ENCODE measurements around the gene GRK2. TPM values are rescaled to one million over a fixed set of nuclear protein-coding genes. Genes with fewer than 3 reads are reported as not detected.
A peak's percentile ranks its signal among the peaks of the same experiment; 100 is the strongest.

GRK2 gene
- total RNA-seq, 2 experiments from 2014 or later: 306 to 324 TPM

GRCh38 chr11:67289226-67289650 lies 23.0 kb downstream of the GRK2 start, which contains the start of gene ANKRD13D:
Gene ANKRD13D (plus strand): TSS chr11:67289303. CDS start chr11:67289461, 158 bp downstream.
- peak within 1 kb of the TSS; percentile 92 for H3K4me3 Mint-ChIP-seq
- H3K9me3 Mint-ChIP-seq: no peaks in the 10 kb centered on the region
- CTCF ChIA-PET: interaction anchor here (0.7 to 6.1 kb wide), 11 partner anchors 9 to 46 kb away, joined by 3 to 41 read pairs (median 7); partner anchors contain the start of gene SSH3
- H3K4me1 Mint-ChIP-seq: peaks cover 71% of the 10 kb centered on the region
- DNase-seq: no peak
- POLR2A ChIA-PET: interaction anchor here (2.5 kb wide), 1 partner anchor 21 kb away, joined by 10 read pairs; no protein-coding TSS in a partner anchor
- H3K36me3 Mint-ChIP-seq (ENCODE audit: low read depth): peaks cover 60% of the 10 kb centered on the region
- peak within 1 kb of the TSS; percentile 98 for H3K27ac Mint-ChIP-seq
- H3K27me3 Mint-ChIP-seq: no peaks in the 10 kb centered on the region

GRCh38 chr11:67289651-67290479 lies 23.6 kb downstream of the GRK2 start:
- peak overlapping the region; percentile 92 for H3K4me3 Mint-ChIP-seq
- POLR2A ChIA-PET: interaction anchor here (2.5 kb wide), 1 partner anchor 22 kb away, joined by 10 read pairs; no protein-coding TSS in a partner anchor
- peak; percentile 33 for DNase-seq
- no peaks in the 10 kb centered on the region for H3K9me3 Mint-ChIP-seq
- CTCF ChIA-PET: interaction anchor here (1.5 to 6.1 kb wide), 7 partner anchors 8 to 19 kb away, joined by 3 to 41 read pairs (median 10); partner anchors contain the start of gene SSH3
- peak overlapping the region; percentile 87 for H3K27ac Mint-ChIP-seq
- peaks cover 67% of the 10 kb centered on the region for H3K4me1 Mint-ChIP-seq
- H3K27me3 Mint-ChIP-seq: no peaks in the 10 kb centered on the region
- H3K36me3 Mint-ChIP-seq (ENCODE audit: low read depth): peaks cover 63% of the 10 kb centered on the region

- Mint-ChIP-seq H3K9me3 (no peaks in the 10 kb centered on the region), H3K36me3 (ENCODE audit: low read depth) (peaks cover 70% of the 10 kb centered on the region), H3K4me1 (peaks cover 59% of the 10 kb centered on the region), H3K4me3 (peak overlapping the region; percentile 92), H3K27me3 (no peaks in the 10 kb centered on the region), H3K27ac (peak overlapping the region; percentile 38)
- ChIA-PET CTCF (interaction anchor here (1.3 to 6.1 kb wide), 2 partner anchors 12 to 13 kb away, joined by 7 to 41 read pairs; partner anchors contain the start of gene SSH3), POLR2A (no interaction called here)
- DNase-seq: no peak
These were observed 24.5 kb downstream of the GRK2 start for GRCh38 chr11:67290801-67291200.

- DNase-seq: no peak
- Mint-ChIP-seq H3K27ac (peak overlapping the region; percentile 13), H3K4me1 (peaks cover 57% of the 10 kb centered on the region), H3K4me3 (no peak overlapping the region), H3K9me3 (peaks cover 7% of the 10 kb centered on the region), H3K36me3 (ENCODE audit: low read depth) (peaks cover 74% of the 10 kb centered on the region), H3K27me3 (no peaks in the 10 kb centered on the region)
- ChIA-PET POLR2A (no interaction called here), CTCF (interaction anchor here (1.3 to 6.1 kb wide), 3 partner anchors 11 to 25 kb away, joined by 3 to 41 read pairs (median 7); partner anchors contain the start of gene SSH3)
These were observed 25.5 kb downstream of the GRK2 start for GRCh38 chr11:67291481-67292381.

GRCh38 chr11:67292671-67293070 lies 26.4 kb downstream of the GRK2 start:
- peak overlapping the region; percentile 9 for H3K4me3 Mint-ChIP-seq
- peaks cover 10% of the 10 kb centered on the region for H3K9me3 Mint-ChIP-seq
- peak overlapping the region; percentile 28 for H3K27ac Mint-ChIP-seq
- ChIA-PET CTCF (interaction anchor here (0.8 to 1.3 kb wide), 3 partner anchors 15 to 26 kb away, joined by 3 read pairs; no protein-coding TSS in a partner anchor), POLR2A (no interaction called here)
- DNase-seq: no peak
- H3K36me3 Mint-ChIP-seq (ENCODE audit: low read depth): peaks cover 75% of the 10 kb centered on the region
- H3K4me1 Mint-ChIP-seq: peaks cover 51% of the 10 kb centered on the region
- H3K27me3 Mint-ChIP-seq: no peaks in the 10 kb centered on the region

GRCh38 chr11:67293090-67293489 lies 26.8 kb downstream of the GRK2 start:
- ChIA-PET CTCF (interaction anchor here (0.6 to 1.3 kb wide), 4 partner anchors 15 to 26 kb away, joined by 3 read pairs; no protein-coding TSS in a partner anchor), POLR2A (no interaction called here)
- Mint-ChIP-seq H3K27ac (peak overlapping the region; percentile 1), H3K36me3 (ENCODE audit: low read depth) (peaks cover 72% of the 10 kb centered on the region), H3K4me1 (peaks cover 47% of the 10 kb centered on the region), H3K9me3 (peaks cover 10% of the 10 kb centered on the region), H3K27me3 (no peaks in the 10 kb centered on the region), H3K4me3 (no peak overlapping the region)
- no peak for DNase-seq

GRCh38 chr11:67295846-67296245 lies 29.6 kb downstream of the GRK2 start:
- Mint-ChIP-seq H3K36me3 (ENCODE audit: low read depth) (peaks cover 78% of the 10 kb centered on the region), H3K4me3 (no peak overlapping the region), H3K4me1 (peaks cover 40% of the 10 kb centered on the region), H3K27me3 (no peaks in the 10 kb centered on the region), H3K9me3 (peaks cover 10% of the 10 kb centered on the region), H3K27ac (peak overlapping the region; percentile 41)
- DNase-seq: no peak
- POLR2A ChIA-PET: no interaction called here
- CTCF ChIA-PET: interaction anchor here (0.6 to 2.0 kb wide), 4 partner anchors 21 to 142 kb away, joined by 3 to 8 read pairs (median 5); no protein-coding TSS in a partner anchor

GRCh38 chr11:67298786-67299185 lies 32.5 kb downstream of the GRK2 start:
- Mint-ChIP-seq H3K36me3 (ENCODE audit: low read depth) (peaks cover 62% of the 10 kb centered on the region), H3K27ac (no peak overlapping the region), H3K4me1 (peaks cover 25% of the 10 kb centered on the region), H3K27me3 (no peaks in the 10 kb centered on the region), H3K4me3 (no peak overlapping the region), H3K9me3 (peaks cover 10% of the 10 kb centered on the region)
- ChIA-PET POLR2A (no interaction called here), CTCF (interaction anchor here (0.5 to 3.2 kb wide), 7 partner anchors 10 to 1735 kb away, joined by 3 to 11 read pairs (median 4); partner anchors contain the start of gene ANKRD13D)
- DNase-seq: no peak

- CTCF ChIA-PET: interaction anchor here (0.5 to 3.7 kb wide), 7 partner anchors 11 to 1736 kb away, joined by 3 to 16 read pairs (median 4); partner anchors contain the start of gene ANKRD13D
- Mint-ChIP-seq H3K4me1 (peaks cover 23% of the 10 kb centered on the region), H3K9me3 (peaks cover 10% of the 10 kb centered on the region), H3K4me3 (no peak overlapping the region), H3K36me3 (ENCODE audit: low read depth) (peaks cover 54% of the 10 kb centered on the region), H3K27me3 (no peaks in the 10 kb centered on the region), H3K27ac (no peak overlapping the region)
- DNase-seq: no peak
- POLR2A ChIA-PET: no interaction called here
These were observed 33.4 kb downstream of the GRK2 start for GRCh38 chr11:67299471-67300191.

GRCh38 chr11:67300256-67300755 lies 34.0 kb downstream of the GRK2 start:
- H3K27ac Mint-ChIP-seq: no peak overlapping the region
- ChIA-PET CTCF (interaction anchor here (0.6 to 3.7 kb wide), 4 partner anchors 13 to 38 kb away, joined by 3 to 16 read pairs (median 6); no protein-coding TSS in a partner anchor), POLR2A (no interaction called here)
- DNase-seq: no peak
- peaks cover 10% of the 10 kb centered on the region for H3K9me3 Mint-ChIP-seq
- no peaks in the 10 kb centered on the region for H3K27me3 Mint-ChIP-seq
- H3K4me3 Mint-ChIP-seq: no peak overlapping the region
- peaks cover 47% of the 10 kb centered on the region for H3K36me3 Mint-ChIP-seq (ENCODE audit: low read depth)
- H3K4me1 Mint-ChIP-seq: peaks cover 23% of the 10 kb centered on the region

GRCh38 chr11:67300756-67301312 lies 34.6 kb downstream of the GRK2 start:
- Mint-ChIP-seq H3K9me3 (peaks cover 10% of the 10 kb centered on the region), H3K27ac (no peak overlapping the region), H3K36me3 (ENCODE audit: low read depth) (peaks cover 42% of the 10 kb centered on the region), H3K27me3 (no peaks in the 10 kb centered on the region), H3K4me1 (peaks cover 23% of the 10 kb centered on the region), H3K4me3 (no peak overlapping the region)
- CTCF ChIA-PET: interaction anchor here (1.5 to 3.7 kb wide), 3 partner anchors 12 to 38 kb away, joined by 3 to 16 read pairs (median 9); no protein-coding TSS in a partner anchor
- no peak for DNase-seq
- POLR2A ChIA-PET: no interaction called here
